ENCODE measurements around the gene OSM.

- no peak for TF ChIP-seq CTCF (IDR thresholded peaks at IDR 0.05)
- TF ChIP-seq POLR2AphosphoS5 (IDR thresholded peaks at IDR 0.05) = no peak
- no peak for TF ChIP-seq EP300 (IDR thresholded peaks at IDR 0.05)
Observed at GRCh38 chr22:30274437-30274812, 7.8 kb upstream of the OSM start.
